SU-DHL-6 (cell line): Measurements from ENCODE around the gene PTPN18.
A peak's percentile ranks its signal among the peaks of the same experiment; 100 is the strongest.

Experiments
- H2AFZ ChIP-seq: fragments of 200-600 bp; sonication (generic); 2 replicates; pipeline ENCODE4 v1.6.1; 2014; ENCODE audit warnings: low read depth, mild to moderate bottlenecking, moderate library complexity, mixed read lengths, antibody characterized with exemption, low read length; ENCODE audit not compliant: severe bottlenecking
- H3F3A ChIP-seq: fragments of 200-600 bp; shearing (Covaris generic); 2 replicates; pipeline ENCODE4 v1.6.0; 2016; ENCODE audit warnings: antibody characterized with exemption, mild to moderate bottlenecking; ENCODE audit not compliant: insufficient read depth
- H3K27ac ChIP-seq: fragments of 200-600 bp; sonication (generic); 2 replicates; pipeline ENCODE4 v1.5.1; 2016; ENCODE audit warnings: low read depth, mild to moderate bottlenecking, low read length, moderate library complexity, mixed read lengths
- H3K27me3 ChIP-seq: fragments of 200-600 bp; sonication (generic), shearing (Covaris generic); 2 replicates; pipeline ENCODE4 v1.6.0; 2014; ENCODE audit warnings: mild to moderate bottlenecking, low read length
- H3K36me3 ChIP-seq: fragments of 200-600 bp; sonication (generic); 2 replicates; pipeline ENCODE4 v1.6.1; 2014; ENCODE audit warnings: mild to moderate bottlenecking, low read length, mixed read lengths
- H3K4me2 ChIP-seq: fragments of 300-600, 200-600 bp; shearing (Covaris generic), sonication (generic); 2 replicates; pipeline ENCODE4 v1.6.0; 2014; ENCODE audit warnings: low read length, low read depth, mild to moderate bottlenecking; ENCODE audit not compliant: poor library complexity, severe bottlenecking
- H3K4me3 ChIP-seq: fragments of 200-600 bp; sonication (generic); 2 replicates; pipeline ENCODE4 v1.5.1; 2014; ENCODE audit warnings: antibody characterized with exemption, low read length, mild to moderate bottlenecking, mixed read lengths; ENCODE audit not compliant: insufficient read depth, poor library complexity, severe bottlenecking
- H3K79me2 ChIP-seq: fragments of 200-600 bp; sonication (generic); 2 replicates; pipeline ENCODE4 v1.6.1; 2014; ENCODE audit warnings: mild to moderate bottlenecking, low read length, moderate library complexity; ENCODE audit not compliant: insufficient read depth
- H3K9ac ChIP-seq: fragments of 200-600 bp; sonication (generic); 2 replicates; pipeline ENCODE4 v1.7.0; 2014; ENCODE audit warnings: mild to moderate bottlenecking, low read length
- H3K9me2 ChIP-seq: fragments of 200-600 bp; sonication (generic); replicated peaks from 2 replicates; pipeline ENCODE4 v1.6.1; 2014; ENCODE audit warnings: low read length; ENCODE audit not compliant: insufficient read depth
- H3K9me3 ChIP-seq: fragments of 200-600 bp; sonication (generic); 2 replicates; pipeline ENCODE4 v1.6.1; 2014; ENCODE audit warnings: low read length, mixed read lengths; ENCODE audit not compliant: insufficient read depth
- H4K20me1 ChIP-seq: fragments of 200-600 bp; sonication (generic); 2 replicates; pipeline ENCODE4 v1.6.1; 2014; ENCODE audit warnings: low read depth, mild to moderate bottlenecking, antibody characterized with exemption, low read length, moderate library complexity, mixed read lengths
- EZH2phosphoT487 ChIP-seq: fragments of 200-600 bp; sonication (generic), shearing (Covaris generic); conservative IDR thresholded peaks from 2 replicates; pipeline ENCODE4 v1.6.1; 2018; ENCODE audit warnings: mild to moderate bottlenecking, antibody characterized with exemption, low read length, moderate library complexity, mixed read lengths
- TF ChIP-seq, protein P1 (sequence below): fragments of 200-600 bp; sonication (generic); IDR thresholded peaks from one replicate; pipeline ENCODE4 v1.5.1; 2017; ENCODE audit warnings: antibody characterized with exemption, mild to moderate bottlenecking, low read length, moderate library complexity; ENCODE audit not compliant: insufficient read depth, poor library complexity, severe bottlenecking

PTPN18 gene

DNA sequence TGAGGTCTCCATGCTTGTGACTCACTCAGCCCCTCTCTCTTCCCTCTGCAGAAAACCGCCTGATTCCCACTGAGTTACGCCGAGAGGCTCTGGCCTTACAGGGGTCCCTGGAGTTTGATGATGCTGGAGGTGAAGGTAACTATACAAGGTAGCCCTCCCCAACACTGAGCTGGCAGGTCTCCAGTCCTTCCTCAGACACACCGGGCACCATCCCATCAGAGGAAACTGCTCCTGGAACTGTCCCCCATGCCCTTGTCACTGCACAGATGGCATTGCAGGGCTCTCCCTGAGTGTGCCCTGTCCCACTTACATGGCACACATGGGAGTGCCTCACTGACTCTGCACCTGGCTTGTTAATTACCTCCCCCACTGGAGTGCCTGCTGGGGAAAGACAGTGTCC lies 11.3 kb upstream of the PTPN18 start:
- peaks cover 15% of the 10 kb centered on the region for H3K36me3 ChIP-seq
- H3K27ac ChIP-seq: peak overlapping the region; percentile 82
- no peaks in the 10 kb centered on the region for H3K9me3 ChIP-seq
- H3K9ac ChIP-seq: peak overlapping the region; percentile 76
- peak overlapping the region; percentile 67 for H3K4me3 ChIP-seq
- H3F3A ChIP-seq: peaks cover 17% of the 10 kb centered on the region
- peaks cover 39% of the 10 kb centered on the region for H3K79me2 ChIP-seq
- H3K9me2 ChIP-seq: no peaks in the 10 kb centered on the region
- H2AFZ ChIP-seq: no peak overlapping the region
- no peaks in the 10 kb centered on the region for H3K27me3 ChIP-seq
- no peak for TF ChIP-seq EZH2phosphoT487
- TF ChIP-seq, protein P1, sequence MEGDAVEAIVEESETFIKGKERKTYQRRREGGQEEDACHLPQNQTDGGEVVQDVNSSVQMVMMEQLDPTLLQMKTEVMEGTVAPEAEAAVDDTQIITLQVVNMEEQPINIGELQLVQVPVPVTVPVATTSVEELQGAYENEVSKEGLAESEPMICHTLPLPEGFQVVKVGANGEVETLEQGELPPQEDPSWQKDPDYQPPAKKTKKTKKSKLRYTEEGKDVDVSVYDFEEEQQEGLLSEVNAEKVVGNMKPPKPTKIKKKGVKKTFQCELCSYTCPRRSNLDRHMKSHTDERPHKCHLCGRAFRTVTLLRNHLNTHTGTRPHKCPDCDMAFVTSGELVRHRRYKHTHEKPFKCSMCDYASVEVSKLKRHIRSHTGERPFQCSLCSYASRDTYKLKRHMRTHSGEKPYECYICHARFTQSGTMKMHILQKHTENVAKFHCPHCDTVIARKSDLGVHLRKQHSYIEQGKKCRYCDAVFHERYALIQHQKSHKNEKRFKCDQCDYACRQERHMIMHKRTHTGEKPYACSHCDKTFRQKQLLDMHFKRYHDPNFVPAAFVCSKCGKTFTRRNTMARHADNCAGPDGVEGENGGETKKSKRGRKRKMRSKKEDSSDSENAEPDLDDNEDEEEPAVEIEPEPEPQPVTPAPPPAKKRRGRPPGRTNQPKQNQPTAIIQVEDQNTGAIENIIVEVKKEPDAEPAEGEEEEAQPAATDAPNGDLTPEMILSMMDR: no peak
- H4K20me1 ChIP-seq: no peaks in the 10 kb centered on the region
- peak overlapping the region; percentile 77 for H3K4me2 ChIP-seq

GRCh38 chr2:130345091-130345490 lies 10.8 kb upstream of the PTPN18 start:
- H2AFZ ChIP-seq: no peak overlapping the region
- H4K20me1 ChIP-seq: no peaks in the 10 kb centered on the region
- no peaks in the 10 kb centered on the region for H3K9me2 ChIP-seq
- no peak overlapping the region for H3K4me2 ChIP-seq
- no peak for TF ChIP-seq EZH2phosphoT487
- no peaks in the 10 kb centered on the region for H3K27me3 ChIP-seq
- no peak overlapping the region for H3K4me3 ChIP-seq
- H3K27ac ChIP-seq: no peak overlapping the region
- no peaks in the 10 kb centered on the region for H3K9me3 ChIP-seq
- H3K9ac ChIP-seq: no peak overlapping the region
- H3K79me2 ChIP-seq: peaks cover 39% of the 10 kb centered on the region
- peaks cover 17% of the 10 kb centered on the region for H3F3A ChIP-seq
- H3K36me3 ChIP-seq: peaks cover 17% of the 10 kb centered on the region

DNA sequence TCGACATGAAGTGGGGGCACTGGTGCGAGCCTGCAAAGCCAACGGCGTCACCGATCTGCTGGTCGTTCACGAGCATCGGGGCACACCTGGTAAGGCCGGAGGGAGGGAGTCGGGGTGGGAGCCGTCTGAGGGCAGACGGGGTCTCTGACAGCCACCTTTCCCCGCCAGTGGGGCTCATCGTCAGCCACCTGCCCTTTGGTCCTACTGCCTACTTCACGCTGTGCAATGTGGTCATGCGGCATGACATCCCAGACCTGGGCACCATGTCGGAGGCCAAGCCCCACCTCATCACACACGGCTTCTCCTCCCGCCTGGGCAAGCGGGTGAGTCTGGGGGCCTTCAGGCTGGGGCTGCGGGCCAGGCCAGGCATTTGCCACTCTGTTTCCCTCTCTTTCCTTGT lies 10.2 kb upstream of the PTPN18 start:
- TF ChIP-seq, protein P1: no peak
- TF ChIP-seq EZH2phosphoT487: no peak
- Histone ChIP-seq H3K9me3 (no peaks in the 10 kb centered on the region), H3K36me3 (peaks cover 17% of the 10 kb centered on the region), H3K27ac (peak overlapping the region; percentile 91; the same call in 1 of the 2 replicates), H3K27me3 (no peaks in the 10 kb centered on the region), H4K20me1 (no peaks in the 10 kb centered on the region), H3K79me2 (peaks cover 39% of the 10 kb centered on the region), H3K4me3 (no peak overlapping the region), H2AFZ (no peak overlapping the region), H3K4me2 (peak overlapping the region; percentile 54), H3K9ac (no peak overlapping the region), H3F3A (peaks cover 22% of the 10 kb centered on the region), H3K9me2 (no peaks in the 10 kb centered on the region)

- Histone ChIP-seq H3K27me3 (no peaks in the 10 kb centered on the region), H3K36me3 (peaks cover 17% of the 10 kb centered on the region), H4K20me1 (no peaks in the 10 kb centered on the region), H3K4me2 (peak overlapping the region; percentile 54), H3K9me3 (no peaks in the 10 kb centered on the region), H3K79me2 (peaks cover 39% of the 10 kb centered on the region), H3K27ac (peak overlapping the region; percentile 91), H3K9me2 (no peaks in the 10 kb centered on the region), H3K9ac (peak overlapping the region; percentile 16), H3K4me3 (no peak overlapping the region), H3F3A (peaks cover 24% of the 10 kb centered on the region), H2AFZ (no peak overlapping the region)
- TF ChIP-seq, protein P1: no peak
- TF ChIP-seq EZH2phosphoT487: no peak
Observed at GRCh38 chr2:130346041-130346740, 9.7 kb upstream of the PTPN18 start.
